CD4-positive, alpha-beta T cell treated with Interleukin-4 for 4 hours (primary cell): Measurements from ENCODE around the gene FOXD4L6.
"Not testable (repeated sequence)": the region's sequence is repeated elsewhere in the genome, so short reads cannot be mapped to it uniquely, and the experiment has no call there.

Source experiments
- DNase-seq: peaks from one replicate; pipeline ENCODE4 v3.0.0-alpha.2; 2020

FOXD4L6 gene

DNA sequence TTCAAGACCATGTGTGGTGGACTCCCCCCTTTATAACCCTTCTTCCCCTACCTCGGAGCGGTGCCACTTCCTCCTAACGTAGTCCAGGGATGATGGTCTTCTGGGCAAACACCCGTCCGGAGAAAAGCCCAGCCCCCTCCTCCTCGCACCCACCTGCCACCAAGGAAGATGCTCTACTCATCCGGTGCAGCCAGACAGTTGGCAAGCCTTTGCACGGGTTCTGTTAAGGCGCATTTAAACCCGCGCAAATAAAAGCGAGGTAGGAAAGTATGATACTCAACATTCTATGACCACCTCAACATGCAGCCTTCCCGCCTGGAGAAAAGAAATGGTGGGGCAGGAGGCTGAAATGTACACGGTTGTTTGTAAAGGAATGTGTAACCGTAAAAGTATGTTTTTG is at the start of gene FOXD4L6:
TSS of gene FOXD4L6 (minus strand) at position 101 of the 400 bp plus-strand sequence. CDS start 298 bp downstream, outside the sequence.
- not testable (repeated sequence) for DNase-seq

- not testable (repeated sequence) for DNase-seq
Observed at GRCh38 chr9:41174994-41175393, 46.5 kb upstream of the FOXD4L6 start.

DNA sequence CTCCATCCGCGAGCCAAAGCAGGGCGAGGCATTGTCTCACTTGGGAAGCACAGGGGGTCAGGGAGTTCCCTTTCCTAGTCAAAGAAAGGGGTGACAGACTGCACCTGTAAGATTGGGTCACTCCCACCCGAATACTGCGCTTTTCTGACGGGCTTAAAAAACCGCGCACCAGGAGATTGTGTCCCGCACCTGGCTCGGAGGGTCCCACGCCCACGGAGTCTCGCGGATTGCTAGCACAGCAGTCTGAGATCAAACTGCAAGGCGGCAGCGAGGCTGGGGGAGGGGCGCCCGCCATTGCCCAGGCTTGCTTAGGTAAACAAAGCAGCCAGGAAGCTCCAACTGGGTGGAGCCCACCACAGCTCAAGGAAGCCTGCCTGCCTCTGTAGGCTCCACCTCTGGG is 21.6 kb upstream of the FOXD4L6 start:
- DNase-seq, result not testable (repeated sequence)

DNA sequence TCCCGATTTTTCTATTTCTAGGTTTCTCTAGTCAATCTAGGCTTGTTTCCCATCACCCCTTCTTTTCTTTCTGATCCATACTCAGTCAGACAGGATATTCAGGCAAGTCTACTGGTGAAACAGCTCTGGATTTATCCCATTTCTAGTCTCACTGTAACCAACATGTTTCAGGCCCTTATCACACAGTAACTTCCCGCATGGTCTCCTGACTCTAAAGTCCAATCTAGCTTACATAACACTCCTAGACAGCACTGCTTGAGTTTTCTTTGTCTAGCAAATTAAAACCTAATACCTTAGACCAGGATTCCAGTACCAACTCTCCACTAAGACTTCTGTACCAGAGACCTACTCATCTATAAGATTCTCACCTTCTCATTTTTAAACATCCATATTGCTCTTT is 13.4 kb upstream of the FOXD4L6 start:
- DNase-seq, result not testable (repeated sequence)

DNA sequence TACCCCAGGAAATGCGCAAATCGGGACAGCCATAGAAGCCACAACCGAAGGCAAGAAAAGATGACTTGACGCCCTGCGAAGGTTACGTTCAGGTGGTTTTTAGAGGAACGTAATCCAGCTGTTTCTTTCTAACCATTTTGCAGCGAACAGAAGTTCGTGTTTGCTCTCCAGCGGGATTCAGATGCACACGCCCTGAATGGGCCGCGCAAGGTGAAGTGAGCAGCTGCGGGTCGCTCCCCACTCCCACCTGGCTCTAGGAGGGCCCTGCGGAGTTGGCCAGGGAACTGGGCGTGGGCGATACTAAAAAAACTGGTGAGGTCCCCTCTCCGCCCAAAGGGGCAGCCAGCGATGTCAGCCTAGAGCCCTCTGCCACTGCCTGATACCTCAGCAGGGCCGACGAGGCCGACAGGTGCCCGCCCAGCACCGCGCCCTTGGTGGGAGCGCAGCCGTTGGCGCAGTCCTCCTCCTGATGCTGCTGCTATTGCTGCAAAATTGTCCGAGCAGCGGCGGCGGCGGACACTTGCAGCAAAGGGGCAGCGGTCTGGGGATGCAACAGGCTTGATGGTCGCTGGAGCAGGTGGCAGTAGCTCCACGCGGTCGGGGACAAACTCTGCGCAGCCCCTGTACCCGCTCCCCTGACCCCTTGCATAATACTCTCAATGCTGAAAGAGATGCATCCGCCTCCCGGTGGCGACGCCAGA is 1.6 kb downstream of the FOXD4L6 start:
- DNase-seq, result not testable (repeated sequence)

GRCh38 chr9:41125936-41126335 is 2.5 kb downstream of the FOXD4L6 start:
- DNase-seq, result not testable (repeated sequence)

GRCh38 chr9:41125109-41125658 is 3.3 kb downstream of the FOXD4L6 start:
- DNase-seq, result not testable (repeated sequence)

DNA sequence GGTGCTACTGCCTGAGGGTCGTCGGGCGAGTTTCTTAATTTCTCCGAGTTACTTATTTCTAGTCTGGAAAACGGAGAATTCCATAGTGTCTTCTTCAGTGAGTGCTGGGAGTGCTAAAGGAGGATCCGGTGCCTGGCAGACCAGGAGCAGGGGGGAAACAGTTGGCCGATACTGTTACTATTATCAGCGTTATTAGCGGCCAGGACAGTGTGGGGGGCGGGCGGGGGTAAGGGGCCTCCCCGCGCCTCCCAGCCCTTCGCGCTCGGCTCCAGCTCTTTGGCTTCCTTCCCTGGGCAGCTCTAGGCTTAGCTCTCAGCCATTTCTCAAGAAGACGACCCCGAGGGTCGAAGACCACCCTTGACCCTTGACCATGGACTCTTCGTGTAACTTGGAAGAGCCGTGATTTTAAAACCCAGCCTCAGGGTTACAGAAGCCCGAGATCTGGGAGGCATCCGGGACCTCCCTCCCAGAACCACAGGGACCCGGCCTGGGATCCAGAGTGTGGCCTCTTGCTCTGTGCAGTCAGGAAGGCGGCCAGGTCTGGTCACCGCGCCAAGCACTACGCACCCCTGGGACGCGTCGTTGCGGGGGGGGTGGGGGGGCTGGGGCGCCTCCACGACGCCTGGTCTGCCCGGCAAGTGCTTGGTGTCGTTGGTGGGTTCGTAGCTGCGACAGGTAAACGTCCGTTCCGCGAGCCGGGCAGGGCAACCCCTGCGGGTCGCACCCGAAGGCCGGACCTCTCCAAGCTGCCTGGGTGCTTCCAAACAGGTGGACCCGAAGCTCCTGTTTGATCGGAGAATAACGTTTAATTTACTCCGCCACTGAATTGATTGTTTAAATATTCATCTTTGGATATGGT is 4.0 kb downstream of the FOXD4L6 start:
- not testable (repeated sequence) for DNase-seq

DNA sequence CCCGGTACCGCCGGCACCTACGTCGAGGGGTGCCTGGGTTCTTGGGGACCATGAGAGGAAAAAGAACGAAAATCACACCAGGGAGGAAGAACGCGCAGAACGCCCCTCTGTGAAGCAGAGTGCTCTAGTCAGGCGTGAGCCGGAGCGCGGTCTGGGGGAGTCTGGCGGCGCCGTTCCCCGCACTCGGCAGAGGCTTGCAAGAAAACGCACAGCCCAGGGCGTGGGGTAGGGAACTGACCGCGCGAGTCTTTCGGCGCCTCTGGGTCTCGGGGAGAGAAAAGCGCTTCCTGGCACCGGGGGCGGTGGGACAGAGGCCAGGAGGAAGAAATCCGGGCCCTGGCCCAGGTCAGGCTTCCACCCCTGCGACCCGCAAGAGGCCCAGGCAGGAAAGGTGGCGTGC is 4.7 kb downstream of the FOXD4L6 start:
- DNase-seq, result not testable (repeated sequence)

- DNase-seq, result not testable (repeated sequence)
Observed at GRCh38 chr9:41123396-41123795, 5.1 kb downstream of the FOXD4L6 start.

GRCh38 chr9:41120696-41121095 is 7.8 kb downstream of the FOXD4L6 start:
- DNase-seq, result not testable (repeated sequence)

GRCh38 chr9:41119719-41120118 is 8.8 kb downstream of the FOXD4L6 start:
- DNase-seq, result not testable (repeated sequence)

GRCh38 chr9:41119311-41119710 is 9.2 kb downstream of the FOXD4L6 start:
- DNase-seq, result not testable (repeated sequence)

DNA sequence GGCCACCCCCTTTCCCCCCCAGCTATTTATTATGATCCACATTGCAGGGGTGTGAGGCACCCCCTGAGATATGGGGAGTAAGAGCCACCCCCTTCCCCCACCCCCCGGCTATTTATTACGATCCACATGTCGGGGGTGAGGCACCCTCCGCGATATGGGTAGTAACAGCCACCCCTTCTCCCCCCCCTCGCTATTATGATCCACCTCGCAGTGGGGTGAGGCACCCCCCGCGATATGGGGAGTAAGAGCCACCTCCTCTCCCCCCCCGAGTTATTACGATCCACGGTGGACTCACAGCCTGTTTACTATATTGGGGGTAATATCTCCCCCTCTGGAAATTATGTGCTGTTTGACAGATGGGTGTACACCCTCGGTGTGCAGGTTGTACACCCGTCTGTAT is 15.1 kb downstream of the FOXD4L6 start:
- DNase-seq, result not testable (repeated sequence)

GRCh38 chr9:41111414-41111813 is 17.1 kb downstream of the FOXD4L6 start:
- not testable (repeated sequence) for DNase-seq

DNA sequence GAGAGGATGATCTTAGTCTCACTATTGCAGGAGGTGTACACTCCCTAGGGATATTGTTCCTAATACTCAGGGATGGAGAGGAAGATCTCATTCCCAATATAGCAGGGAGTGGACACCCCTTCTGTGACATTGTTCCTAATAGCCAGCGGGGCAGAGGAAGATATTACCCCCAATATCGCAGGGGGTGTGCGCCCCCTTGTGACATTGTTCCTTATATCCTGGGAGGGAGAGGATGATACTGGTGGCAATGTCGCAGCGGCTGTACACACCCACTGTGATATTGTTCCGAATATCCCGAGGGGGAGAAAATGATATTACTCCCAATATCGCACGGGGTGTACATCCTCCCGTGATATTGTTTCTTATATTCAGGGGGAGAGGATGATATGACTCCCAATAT is 17.6 kb downstream of the FOXD4L6 start:
- DNase-seq, result not testable (repeated sequence)

- not testable (repeated sequence) for DNase-seq
Observed at GRCh38 chr9:41109253-41109652, 19.2 kb downstream of the FOXD4L6 start.

GRCh38 chr9:41108816-41109215 is 19.7 kb downstream of the FOXD4L6 start:
- not testable (repeated sequence) for DNase-seq

GRCh38 chr9:41106472-41107116 is 21.9 kb downstream of the FOXD4L6 start:
- DNase-seq, result not testable (repeated sequence)

DNA sequence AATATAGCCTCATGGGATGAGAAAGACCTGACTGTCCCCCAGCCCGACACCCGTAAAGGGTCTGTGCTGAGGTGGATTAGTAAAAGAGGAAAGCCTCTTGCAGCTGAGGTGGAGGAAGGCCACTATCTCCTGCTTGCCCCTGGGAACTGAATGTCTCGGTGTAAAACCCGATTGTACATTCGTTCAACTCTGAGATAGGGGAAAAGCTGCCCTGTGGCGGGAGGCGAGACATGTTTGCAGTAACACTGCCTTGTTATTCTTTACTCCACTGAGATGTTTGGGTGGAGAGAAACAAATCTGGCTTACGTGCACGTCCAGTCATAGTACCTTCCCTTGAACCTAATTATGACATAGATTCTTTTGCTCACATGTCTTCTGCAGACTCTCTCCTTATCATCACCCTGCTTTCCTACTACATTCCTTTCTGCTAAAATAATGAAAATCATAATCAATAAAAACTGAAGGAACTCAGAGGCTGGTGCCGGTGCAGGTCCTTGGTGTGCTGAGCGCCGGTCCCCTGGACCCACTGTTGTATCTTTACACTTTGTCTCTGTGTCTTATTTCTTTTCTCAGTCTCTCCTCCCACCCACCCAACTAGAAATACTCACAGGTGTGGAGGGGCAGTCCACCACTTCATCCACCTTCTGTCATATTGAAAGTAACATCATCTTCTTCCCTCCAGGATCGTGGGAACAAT is 22.8 kb downstream of the FOXD4L6 start:
- DNase-seq, result not testable (repeated sequence)

DNA sequence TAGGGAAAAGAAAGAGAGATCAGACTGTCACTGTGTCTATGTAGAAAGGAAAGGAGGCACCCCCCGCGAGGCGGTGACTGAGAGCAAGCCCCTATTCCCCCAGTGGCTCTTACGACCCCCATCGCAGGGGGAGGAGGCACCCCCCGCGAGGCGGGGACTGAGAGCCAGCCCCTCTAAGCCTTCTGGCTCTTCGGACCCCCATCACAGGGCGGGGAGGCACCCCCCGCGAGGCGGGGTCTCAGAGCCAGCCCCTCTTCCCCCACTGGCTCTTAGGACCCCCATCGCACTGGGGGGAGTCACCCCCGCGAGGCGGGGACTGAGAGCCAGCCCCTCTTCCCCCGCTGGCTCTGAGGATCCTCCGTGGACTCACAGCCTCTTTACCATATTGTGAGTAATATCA is 23.9 kb downstream of the FOXD4L6 start:
- DNase-seq, result not testable (repeated sequence)

DNA sequence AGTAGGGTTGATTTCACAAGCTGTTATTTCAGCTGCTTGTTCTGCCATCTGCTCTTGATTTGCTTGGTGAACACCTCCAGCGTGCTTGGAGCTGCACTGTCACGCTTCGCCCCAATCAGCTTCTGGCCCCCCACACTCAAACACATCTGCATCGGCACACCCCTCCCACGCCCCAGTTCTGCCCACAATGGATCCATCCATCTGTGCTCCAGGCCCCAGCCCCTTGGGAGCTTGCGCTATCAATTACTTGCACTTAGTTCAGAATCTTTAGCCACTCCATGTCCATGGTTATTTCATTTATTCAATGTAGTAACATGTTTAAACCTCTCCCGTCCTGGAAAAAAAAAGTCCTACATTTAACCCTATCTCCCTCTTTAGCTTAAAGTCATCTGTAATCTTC is 28.0 kb downstream of the FOXD4L6 start:
- DNase-seq, result not testable (repeated sequence)
